ENCODE measurements around the gene JMJD4.

JMJD4 gene, protein sequence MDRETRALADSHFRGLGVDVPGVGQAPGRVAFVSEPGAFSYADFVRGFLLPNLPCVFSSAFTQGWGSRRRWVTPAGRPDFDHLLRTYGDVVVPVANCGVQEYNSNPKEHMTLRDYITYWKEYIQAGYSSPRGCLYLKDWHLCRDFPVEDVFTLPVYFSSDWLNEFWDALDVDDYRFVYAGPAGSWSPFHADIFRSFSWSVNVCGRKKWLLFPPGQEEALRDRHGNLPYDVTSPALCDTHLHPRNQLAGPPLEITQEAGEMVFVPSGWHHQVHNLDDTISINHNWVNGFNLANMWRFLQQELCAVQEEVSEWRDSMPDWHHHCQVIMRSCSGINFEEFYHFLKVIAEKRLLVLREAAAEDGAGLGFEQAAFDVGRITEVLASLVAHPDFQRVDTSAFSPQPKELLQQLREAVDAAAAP

DNA sequence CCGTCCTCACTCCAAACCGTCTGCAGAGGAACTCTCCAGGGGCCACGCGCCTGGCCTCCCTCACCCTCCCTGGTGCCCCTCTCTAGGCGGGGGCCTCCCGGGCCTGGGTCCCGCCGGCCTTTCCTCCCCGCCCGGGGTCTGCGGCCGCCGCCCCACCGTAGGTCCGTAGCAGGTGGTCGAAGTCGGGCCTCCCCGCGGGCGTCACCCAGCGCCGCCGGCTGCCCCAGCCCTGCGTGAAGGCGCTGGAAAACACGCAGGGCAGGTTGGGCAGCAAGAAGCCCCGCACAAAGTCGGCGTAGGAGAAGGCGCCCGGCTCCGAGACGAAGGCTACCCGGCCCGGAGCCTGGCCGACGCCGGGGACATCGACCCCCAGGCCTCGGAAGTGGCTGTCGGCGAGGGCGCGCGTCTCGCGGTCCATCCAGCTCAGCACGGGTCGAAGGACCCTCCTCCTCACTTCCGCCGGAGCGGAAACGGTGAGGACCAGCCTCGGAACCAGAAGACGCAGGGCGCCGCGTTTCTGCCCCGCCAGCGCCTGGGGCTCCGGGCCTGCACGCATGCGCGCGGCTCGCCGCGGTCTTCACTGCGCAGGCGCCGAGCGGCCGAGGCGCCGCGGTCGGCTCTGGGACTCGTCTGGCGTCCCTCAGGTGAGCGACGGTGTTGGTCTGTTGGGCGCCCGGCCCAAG is at the start of gene JMJD4, which contains the start of gene SNAP47:
JMJD4 (minus strand) TSS at position 447 of the 683 bp plus-strand sequence; CDS start at position 418, 29 bp downstream.
SNAP47 (plus strand) TSS at position 580 of the 683 bp plus-strand sequence. CDS start 12,302 bp downstream, outside the sequence.
- peak; percentile 91 for DNase-seq

DNA sequence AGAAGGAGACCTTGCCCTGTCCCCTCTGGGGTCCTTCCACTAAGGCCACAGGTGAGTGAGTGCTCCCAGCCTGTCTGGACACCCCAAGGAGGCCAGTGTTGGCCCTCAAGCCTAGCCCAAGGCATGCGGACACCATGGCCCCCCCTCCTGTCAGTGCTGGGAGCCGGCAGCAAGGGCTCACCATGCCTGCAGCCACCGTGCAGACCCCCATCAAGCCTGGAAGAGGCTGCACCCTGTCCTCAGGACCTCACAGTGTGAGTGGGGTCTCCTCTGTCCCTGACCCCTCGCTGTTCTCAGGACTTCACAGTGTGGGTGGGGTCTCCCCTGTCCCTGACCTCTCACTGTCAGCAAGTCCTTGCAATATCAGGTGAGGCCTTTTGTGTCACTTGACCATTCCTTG is 47.1 kb upstream of the JMJD4 start:
- DNase-seq = no peak

DNA sequence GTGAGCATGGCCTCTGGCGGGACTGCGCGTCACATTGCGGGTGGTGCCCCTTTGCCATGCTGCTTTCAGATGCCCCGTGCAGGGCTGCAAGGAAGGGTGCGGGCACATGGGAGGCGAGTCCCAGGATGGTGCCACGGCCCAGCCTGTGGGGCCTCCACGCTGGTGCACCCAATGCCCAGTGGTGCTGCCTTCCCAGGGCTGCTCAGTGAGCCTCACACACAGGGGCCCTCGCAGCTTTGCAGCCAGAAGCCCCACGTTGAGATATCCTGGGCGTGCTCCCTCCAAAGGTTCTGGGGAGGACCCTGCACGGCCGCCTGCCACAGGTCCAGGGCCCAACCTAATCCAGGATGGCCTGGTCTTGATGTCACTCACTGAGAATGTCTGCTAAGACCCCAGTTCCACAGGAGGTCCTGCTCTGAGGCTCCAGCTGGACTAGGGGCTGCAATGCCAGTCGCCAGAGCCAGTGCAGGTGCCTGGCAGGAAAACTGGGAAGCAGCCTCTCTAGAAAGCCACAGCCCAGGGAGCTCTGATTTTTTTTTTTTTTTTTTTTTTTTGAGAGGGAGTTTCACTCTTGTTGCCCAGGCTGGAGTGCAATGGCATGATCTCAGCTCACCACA is 46.3 kb upstream of the JMJD4 start:
- DNase-seq = no peak

DNA sequence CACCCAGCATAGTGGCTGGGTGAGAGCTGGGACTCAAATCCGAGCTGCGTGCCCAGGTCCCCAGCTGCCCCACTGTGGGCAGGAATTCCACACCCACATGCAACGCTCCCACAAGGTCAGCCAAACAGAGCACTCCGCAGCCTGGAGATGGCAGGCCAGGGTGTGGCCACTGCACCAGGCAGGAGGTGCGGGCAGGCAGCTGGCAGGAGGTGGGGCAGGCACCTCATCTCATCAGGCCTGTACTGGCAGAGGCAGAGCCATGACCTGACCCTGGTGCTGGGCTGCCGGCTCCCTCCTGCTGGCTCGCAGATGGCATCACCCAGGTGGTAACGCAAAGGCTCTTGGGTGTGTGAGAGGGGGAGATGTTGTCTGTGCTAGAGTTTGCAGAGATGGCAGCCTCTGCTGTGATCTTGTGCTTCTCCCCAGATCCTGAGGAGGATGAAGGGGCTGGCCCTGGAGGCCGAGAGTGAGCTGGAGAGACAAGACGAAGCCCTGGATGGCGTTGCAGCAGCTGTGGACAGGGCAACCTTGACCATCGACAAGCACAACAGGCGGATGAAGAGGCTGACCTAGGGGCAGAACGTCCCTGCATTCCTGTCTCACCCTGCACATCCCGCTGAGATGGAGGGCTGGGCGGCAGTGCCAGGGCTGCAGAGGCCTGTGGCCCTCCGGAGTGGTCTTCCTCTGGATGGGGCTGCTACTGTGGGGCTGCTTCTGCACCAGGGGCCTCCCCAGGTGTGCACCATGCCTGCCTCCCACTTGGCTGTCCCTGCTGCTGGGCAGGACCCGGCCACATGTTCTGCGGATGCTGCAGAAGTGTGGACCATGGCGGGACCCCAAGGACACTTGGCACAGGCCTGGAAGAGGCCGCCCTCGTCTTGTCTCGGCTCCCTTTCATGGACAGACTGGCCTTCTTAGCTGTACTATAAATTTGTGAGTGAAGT is 45.3 kb upstream of the JMJD4 start:
- no peak for DNase-seq

DNA sequence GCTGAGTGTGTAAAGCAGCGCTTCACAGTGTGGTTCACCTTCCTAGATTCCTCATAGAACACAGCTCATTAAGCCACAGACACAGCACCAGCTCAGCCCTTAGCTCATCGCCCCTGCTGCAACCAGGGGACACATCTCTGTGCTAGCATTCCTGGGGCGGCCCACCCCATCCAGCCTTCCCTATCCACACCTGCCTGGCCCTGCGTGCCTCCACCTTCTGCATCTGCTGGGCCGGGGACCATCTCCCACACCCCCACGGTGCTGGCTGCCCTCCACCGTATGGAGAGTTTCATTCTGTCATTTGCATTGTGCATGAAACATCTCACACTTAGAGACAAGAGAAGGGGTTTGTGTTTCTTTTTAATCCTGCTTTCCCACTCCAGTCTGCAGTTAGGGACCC is 44.6 kb upstream of the JMJD4 start:
- no peak for DNase-seq

DNA sequence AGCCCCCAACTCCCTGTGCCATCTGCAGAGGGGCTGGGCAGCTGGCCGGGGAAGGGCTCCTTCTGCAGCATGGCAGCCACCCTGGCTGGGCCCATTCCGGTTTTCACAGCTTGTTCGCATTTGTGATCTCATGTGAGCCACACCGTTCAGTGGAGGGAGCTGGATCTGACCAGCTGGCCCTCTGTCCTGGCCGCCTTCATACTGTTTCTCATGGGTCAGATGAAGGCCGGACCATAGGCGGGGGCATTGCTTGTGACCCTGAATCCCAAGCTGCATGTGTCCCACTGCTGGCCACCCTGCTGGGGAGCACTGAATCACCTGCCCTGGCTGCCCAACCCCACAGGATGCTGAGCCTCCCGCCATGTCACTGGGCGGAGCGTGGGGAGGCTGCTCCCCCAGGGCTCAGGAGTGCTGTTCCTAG is 43.9 kb upstream of the JMJD4 start:
- DNase-seq = no peak

DNA sequence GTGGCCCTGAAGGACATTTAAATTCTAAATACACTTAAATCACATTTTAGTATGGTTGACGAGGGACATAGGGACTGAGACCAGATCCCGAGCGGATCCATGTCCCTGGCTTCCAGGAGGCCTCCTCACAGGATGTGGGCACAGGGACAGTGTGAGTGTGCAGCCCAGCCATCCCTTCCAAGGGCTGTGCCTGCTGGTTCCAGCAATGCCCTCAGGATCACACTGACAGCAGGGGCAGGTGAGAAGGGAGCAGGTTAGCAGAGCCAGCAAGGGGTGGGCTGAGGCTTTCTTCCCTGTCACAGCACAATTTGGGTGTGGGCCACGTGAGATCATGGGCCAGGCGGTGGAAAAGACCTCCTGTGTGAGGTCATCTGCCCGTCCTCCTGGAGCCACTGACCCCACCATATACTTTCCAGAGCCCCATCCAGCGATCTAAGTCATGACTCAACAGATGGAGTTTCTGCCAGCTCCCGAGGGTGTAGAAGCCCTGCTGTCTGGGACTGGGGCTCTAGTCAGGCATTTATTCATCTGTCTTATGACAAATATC is 43.4 kb upstream of the JMJD4 start:
- no peak for DNase-seq

DNA sequence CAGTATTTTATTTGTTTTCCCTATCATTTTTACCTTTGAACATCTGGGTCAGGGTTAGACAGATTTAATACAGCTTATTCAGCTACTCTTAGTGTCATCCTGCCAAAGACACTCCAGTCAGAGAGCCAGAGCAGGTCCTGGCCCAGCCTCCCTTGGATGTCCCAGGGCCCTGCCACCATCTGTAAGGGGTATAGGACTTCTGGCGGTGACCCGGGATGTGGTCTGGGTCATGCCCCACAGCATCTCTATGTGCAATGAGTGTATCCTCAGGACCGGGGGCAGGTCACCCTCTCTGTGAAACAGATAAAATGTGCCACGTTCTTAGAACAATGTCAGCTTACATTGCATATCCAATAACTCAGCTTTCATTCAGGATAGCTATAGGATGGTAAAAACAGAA is 42.5 kb upstream of the JMJD4 start:
- DNase-seq = no peak

DNA sequence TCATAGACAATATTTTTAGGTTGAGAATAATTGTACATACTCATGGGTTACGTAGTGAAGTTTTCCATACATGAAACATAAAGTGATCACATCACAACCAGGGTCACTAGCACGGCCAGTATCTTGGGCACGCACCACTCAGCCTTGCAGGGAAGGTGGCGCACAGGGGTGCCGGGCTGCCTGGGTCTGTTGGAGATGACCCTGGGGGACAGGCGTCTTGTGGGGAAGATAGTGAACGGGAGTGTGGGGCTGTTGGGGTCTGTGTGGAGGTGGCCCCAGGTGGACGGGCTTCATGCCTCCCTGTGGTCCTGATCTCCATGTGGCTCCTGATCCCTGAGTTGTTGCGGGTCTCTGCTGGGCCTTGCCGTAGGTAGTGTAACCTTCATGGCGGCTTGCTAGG is 42.1 kb upstream of the JMJD4 start:
- no peak for DNase-seq

DNA sequence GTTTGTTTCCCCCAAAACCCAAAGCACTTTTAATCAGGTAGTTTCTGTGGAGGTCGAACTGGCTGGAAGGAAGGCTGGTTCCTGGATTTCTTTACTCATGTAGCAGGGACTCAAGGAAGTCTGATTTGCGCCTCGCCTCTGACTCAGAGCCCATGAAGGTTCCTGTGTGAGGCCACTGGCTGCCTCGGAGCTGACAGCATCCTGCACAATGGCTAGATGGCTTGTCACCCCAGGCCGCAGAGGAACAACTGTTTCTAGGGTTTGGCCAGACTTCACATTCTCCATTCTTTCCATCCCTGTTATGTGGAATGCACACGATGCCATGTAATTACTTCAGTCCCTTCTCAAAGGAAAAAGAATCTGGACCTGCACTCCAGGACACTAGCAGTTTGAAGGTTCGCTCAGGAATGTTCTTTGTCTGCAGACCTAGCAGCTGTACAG is 41.2 kb upstream of the JMJD4 start:
- DNase-seq = no peak

DNA sequence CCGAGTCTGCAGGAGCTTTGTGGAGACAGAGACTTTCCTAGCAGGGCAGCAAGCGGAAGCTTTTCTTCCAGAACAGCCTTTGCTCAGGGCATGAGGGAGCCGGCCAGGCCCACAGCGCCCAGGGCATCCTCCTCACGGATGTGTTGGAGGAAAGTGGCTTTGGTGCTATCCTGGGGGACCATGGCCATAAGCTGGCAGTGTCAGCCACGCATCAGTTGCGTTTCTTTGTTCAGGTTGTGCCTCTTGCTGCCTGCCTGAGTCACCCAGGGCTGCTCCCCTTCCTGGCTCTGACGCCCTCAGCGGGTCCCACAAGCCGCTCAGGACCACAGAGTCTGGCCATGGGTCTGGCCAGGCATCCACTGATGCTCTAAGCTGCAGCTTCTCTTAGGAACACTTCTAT is 40.7 kb upstream of the JMJD4 start:
- DNase-seq = no peak

DNA sequence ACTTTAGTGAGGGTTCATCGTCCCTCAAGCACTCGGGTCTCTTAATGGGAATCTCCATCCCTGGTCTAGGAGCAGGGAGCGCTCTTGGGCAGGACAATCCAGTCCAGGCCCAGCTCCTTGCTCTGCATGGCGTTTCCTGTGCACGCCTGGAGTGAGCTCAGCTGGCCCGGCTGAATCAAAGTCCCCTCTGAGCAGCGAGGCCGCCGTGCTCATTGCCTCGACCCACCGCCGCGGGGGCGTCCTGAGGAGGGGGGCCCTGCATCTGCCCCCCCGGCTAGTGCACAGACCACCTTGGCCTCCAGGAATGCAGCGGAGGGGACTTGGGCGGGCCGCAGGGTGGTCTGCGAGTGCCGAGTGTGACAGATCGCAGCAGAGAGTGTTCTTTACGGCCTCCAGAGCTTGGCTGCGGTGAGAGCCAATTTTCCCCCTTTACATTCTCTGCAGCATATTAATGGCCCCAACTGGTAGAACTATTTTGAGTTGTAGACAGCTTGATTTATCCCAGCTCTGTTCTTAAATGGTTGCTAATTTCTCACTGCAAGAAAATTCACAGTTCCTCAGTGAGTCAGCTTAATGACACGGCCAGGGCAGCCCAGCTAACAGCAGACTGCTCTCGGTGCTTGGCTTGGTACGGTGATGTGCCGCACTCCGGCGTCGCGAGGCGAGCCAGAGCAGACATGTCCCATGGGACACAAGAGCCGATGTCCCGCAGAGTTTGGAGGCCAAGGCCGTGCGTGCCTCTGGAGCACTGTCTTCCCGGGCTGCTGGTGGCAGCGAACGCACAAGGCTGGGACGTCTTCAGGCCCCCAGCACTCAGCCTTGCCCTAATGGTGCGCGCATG is 39.9 kb upstream of the JMJD4 start:
- no peak for DNase-seq

DNA sequence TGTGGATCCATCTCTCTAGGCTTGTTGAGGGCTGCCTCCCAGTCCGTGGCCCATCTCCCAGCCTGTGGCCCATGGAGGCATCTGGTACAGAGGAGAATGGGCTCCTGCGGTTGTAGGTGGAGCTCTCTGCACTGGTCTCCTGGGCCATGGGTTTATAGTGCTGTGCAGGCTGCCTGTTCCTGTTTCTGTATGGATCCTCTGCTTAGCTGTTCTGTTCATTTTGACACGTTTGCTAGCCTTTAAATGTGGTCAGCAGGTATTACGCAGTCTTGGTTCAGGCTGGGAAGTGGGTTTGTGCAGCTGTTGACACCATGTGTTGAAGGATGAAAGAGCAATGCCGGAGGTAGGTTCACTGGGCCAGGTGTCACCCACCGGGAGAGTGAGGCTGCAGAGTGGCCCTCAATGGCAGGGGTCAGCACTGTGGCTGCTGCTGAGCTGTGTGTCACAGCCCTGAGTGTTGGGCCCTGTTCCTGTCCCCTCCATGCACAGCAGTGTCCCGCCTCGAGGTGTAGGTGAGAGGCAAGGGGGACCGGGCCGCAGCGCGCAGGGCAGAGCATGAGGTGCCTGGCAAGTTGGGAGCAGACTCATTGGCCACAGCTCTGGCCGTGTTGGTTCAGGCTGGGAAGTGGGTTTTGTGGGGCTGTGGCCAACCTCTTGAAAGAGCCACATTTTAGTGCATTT is 39.1 kb upstream of the JMJD4 start:
- peak; percentile 33 for DNase-seq

DNA sequence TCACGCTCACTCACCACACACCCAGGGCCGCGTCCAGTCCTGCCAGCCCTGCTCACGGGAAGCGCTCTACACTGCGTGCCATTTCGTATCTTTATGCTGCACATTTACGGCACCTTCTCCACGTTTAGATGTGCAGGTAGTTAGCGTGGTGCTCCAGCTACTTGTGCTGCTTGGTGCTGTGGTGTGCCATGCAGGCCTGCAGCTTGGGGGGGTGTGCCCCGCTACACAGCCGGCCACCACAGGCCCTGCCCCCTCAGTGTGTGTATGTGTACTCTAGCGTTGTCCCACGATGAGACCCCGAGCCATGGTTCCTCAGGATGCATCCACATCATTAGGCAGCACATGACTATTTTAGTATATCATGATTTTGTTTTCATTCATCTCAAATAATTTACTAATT is 38.5 kb upstream of the JMJD4 start:
- no peak for DNase-seq

DNA sequence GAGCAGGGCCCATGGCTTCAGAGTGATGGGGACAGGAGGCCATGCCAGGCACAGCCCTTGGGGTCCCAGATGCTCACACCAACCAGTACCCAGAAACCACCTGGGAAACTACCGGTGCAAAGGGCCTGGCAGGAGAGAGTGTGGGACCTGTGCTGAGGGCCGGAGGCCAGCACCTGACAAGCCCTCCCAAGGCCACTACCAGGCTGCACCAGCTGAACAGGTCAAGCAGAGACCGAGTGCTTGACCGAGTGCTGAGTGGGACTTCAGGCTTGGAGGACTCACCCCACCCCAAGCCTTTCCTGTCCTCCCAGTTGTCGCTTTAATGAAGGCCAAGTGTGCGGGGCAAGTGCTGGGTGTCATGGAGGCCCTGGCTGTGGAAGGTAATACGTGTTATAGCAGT is 36.7 kb upstream of the JMJD4 start:
- DNase-seq = no peak

DNA sequence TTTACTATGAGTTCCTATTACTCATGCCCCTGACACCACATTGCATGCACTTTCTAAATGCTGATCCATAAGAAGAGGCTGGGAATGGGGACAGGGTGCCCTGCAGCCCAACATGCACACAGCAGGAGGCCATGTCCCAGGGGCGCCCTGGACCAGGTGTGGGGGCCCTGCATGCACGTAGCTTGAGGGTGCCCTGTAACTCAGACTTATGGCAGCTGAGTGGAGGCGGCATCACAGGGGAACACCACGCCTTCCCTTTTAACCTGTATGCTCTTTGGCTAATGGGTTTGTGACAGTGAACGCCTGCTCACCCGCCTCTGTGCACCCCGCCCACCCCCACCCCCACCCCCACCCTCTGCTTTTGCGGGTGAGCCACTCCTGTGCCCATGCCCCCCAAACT is 36.2 kb upstream of the JMJD4 start:
- no peak for DNase-seq

DNA sequence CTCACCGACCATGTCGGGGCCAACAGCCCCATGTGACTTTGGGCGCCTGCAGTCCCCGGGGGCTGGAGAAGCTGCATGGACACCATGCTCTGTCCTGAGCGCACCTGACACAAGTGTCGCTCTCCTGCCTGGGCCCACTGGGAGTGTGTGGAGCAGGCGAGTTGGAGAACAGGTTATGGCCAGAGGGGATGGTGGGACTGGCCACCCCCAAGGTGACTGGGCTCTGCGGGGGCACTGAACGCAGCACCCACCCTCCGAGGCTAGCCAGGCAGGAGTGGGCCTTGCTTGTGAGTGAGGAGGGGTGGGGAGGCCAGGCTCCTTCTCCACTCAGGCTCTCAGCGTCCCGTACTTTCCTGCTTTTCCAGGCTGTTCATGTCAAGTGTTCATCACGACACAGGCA is 35.7 kb upstream of the JMJD4 start:
- DNase-seq = no peak

DNA sequence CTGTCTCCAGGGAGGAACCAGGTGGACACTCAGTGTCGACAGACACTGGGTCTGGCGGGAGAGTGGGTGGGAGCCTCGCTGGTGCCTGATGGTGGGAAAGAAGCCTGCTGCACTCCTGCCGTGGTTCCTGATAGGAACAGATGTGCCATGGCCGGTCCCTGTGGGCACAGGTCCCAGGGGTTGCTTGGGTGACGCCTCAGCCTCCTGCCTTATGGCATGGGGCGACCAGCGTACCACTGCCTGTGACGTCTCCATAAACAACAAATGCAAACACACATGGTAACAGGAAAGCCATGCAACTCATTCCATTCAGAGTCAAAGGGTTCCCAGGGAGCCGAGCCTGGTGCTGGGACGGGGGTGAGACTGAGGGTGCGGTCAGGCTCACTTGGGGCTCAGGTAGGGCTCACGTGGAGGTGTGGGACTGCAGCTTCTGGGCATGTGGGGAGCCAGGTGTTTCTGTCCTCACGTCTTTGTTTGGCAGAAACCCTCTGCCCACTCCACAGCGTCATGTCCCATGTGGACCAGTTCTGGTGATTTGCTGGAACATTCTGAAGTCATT is 34.9 kb upstream of the JMJD4 start:
- DNase-seq = no peak

DNA sequence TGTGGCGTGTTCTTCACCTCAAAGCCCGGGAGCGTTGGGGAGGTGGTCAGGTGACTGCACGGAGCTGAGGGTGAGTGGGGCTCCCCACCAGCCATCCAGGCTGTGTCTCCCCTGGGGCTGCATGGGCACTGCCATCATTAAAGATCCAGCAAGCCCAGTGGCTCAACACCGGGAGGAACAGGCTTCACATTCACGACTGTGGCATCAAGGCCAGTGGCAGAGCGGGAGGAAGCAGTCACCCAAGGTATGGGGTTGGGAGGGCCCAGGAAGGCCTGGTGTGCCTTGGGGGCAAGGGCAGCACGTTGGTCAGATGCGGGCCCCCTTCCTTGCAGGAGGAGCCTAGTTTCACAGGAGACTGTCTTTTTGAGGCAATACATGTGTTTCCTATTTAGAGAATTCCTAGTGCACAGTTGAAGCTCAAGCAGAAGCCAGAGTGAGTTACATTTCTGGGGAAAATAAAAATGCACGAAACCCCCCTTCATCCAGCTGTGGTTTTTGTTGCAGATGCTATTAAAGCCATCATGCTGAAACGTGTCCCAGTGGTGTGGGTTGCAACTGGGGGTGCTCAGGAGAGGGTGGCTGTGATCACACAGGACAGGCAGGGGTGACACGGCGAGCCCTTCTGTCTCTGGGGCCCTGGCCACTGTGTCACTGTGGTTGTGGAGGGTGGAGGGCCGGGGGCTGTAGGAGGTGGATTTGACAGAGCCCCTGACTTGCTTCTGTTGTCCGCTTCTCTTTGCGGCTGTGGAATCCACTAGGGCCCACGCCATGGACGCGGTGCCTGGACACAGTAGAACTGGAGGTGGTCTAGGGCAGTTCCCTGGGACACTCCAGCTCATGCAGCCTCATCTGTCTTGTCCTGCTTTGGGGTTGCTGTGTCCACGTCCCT is 34.2 kb upstream of the JMJD4 start:
- no peak for DNase-seq
